K562 (cell line): Measurements from ENCODE around the gene HNMT. TPM values are rescaled to one million over a fixed set of nuclear protein-coding genes. Genes with fewer than 3 reads are reported as not detected.

Experiments used
- ARID3A ChIP-seq: IDR thresholded peaks from 2 replicates; pipeline ENCODE4 v1.6.1; 2012; ENCODE audit warnings: low read depth, low read length, improper control_type of control experiment, borderline replicate concordance
- BMI1 ChIP-seq: fragments of 150-350 bp; IDR thresholded peaks from 2 replicates; pipeline ENCODE4 v1.6.1; 2014; ENCODE audit warnings: low read length
- CGGBP1 ChIP-seq: fragments of 250-450 bp; sonication (Bioruptor Pico); IDR thresholded peaks from 2 replicates; pipeline ENCODE4 v1.9.0; 2021; ENCODE audit warnings: mild to moderate bottlenecking
- E2F8 ChIP-seq: fragments of 450-650 bp; IDR thresholded peaks from 2 replicates; pipeline ENCODE4 v1.7.1; 2018; ENCODE audit warnings: mild to moderate bottlenecking, low read depth; ENCODE audit not compliant: partially characterized antibody
- ELF2 ChIP-seq: fragments of 250-450 bp; sonication (Bioruptor Pico); IDR thresholded peaks from 2 replicates; pipeline ENCODE4 v1.5.0; 2021; ENCODE audit warnings: mild to moderate bottlenecking
- ERF ChIP-seq: fragments of 450-650 bp; formaldehyde crosslinking; IDR thresholded peaks from 2 replicates; pipeline ENCODE4 v1.4.0; 2020; ENCODE audit warnings: mild to moderate bottlenecking, mixed read lengths
- ETV5 ChIP-seq: sonication (generic); formaldehyde crosslinking; IDR thresholded peaks from 2 replicates; pipeline ENCODE4 v1.4.0; 2020; ENCODE audit warnings: low read depth, mild to moderate bottlenecking, missing genetic modification reagents
- HDAC3 ChIP-seq: fragments of 450-650 bp; IDR thresholded peaks from 2 replicates; pipeline ENCODE4 v1.6.1; 2018; ENCODE audit warnings: borderline replicate concordance, mild to moderate bottlenecking, moderate library complexity; ENCODE audit not compliant: partially characterized antibody
- PATZ1 ChIP-seq: fragments of 250-450 bp; sonication (Bioruptor Pico); IDR thresholded peaks from 2 replicates; pipeline ENCODE4 v1.5.0; 2020; ENCODE audit warnings: mild to moderate bottlenecking, borderline replicate concordance
- PHF20 ChIP-seq: fragments of 450-650 bp; IDR thresholded peaks from 2 replicates; pipeline ENCODE4 v1.6.1; 2018; ENCODE audit not compliant: partially characterized antibody
- RBM39 ChIP-seq: fragments of 200-400 bp; formaldehyde crosslinking; optimal IDR thresholded peaks from 2 replicates; pipeline ENCODE3; 2018; ENCODE audit warnings: low read depth, low read length
- SIN3B ChIP-seq: fragments of 450-650 bp; IDR thresholded peaks from 2 replicates; pipeline ENCODE4 v1.6.1; 2017; ENCODE audit warnings: low read depth, mild to moderate bottlenecking, moderate library complexity
- TAF7 ChIP-seq: fragments of 450-650 bp; IDR thresholded peaks from 2 replicates; pipeline ENCODE4 v1.6.1; 2016; ENCODE audit warnings: missing genetic modification characterization, missing compliant biosample characterization
- TCF7 ChIP-seq: sonication (generic); IDR thresholded peaks from 2 replicates; pipeline ENCODE4 v1.6.1; 2016; ENCODE audit warnings: antibody characterized with exemption, borderline replicate concordance
- TRIM24 ChIP-seq, 2 experiments: fragments of 450-650 bp; IDR thresholded peaks; 2 replicates each; pipeline ENCODE4 v1.6.1; 2016
- U2AF2 ChIP-seq: fragments of 200-400 bp; formaldehyde crosslinking; optimal IDR thresholded peaks from 2 replicates; pipeline ENCODE3; 2017; ENCODE audit warnings: low read depth, mild to moderate bottlenecking, low read length
- YBX1 ChIP-seq: fragments of 450-650 bp; IDR thresholded peaks from 2 replicates; pipeline ENCODE4 v1.7.1; 2016; ENCODE audit warnings: mild to moderate bottlenecking
- ZBTB7A ChIP-seq: IDR thresholded peaks from 2 replicates; pipeline ENCODE4 v1.6.1; 2011; ENCODE audit warnings: low read depth, mild to moderate bottlenecking, low read length, moderate library complexity, borderline replicate concordance; ENCODE audit not compliant: control insufficient read depth
- ZFPM2 ChIP-seq: fragments of 250-450 bp; sonication (Bioruptor Pico); IDR thresholded peaks from 2 replicates; pipeline ENCODE4 v1.5.1; 2022; ENCODE audit warnings: mild to moderate bottlenecking
- ZNF121 ChIP-seq: sonication (generic); formaldehyde crosslinking; conservative IDR thresholded peaks from 2 replicates; pipeline ENCODE4 v1.8.0; 2022; ENCODE audit warnings: missing genetic modification reagents
- ZNF280A ChIP-seq: fragments of 450-650 bp; IDR thresholded peaks from 2 replicates; pipeline ENCODE4 v1.6.1; 2018; ENCODE audit warnings: mild to moderate bottlenecking, low read depth; ENCODE audit not compliant: partially characterized antibody
- polyA plus RNA-seq, 8 experiments: library from polyadenylated mRNA; depleted of rRNA in 4 of 8; stranded (reverse) in 5 of 8; unstranded in 3 of 8; fragments of >200 nt; fragmentation: Nextera tagmentation in 2 of 8; fragmentation: Illumina TruSeq in 1 of 8; extraction: Ambion mirVana in 2 of 8; extraction: Trizol in 1 of 8; gene quantifications; 2 replicates each; pipeline versions ENCODE4 v1.2.1 to v1.2.3, GENCODE V29; 2011 to 2014; ENCODE audit warnings: inconsistent platforms in 1 of 8, missing spikeins in 1 of 8
- total RNA-seq, 7 experiments: library from RNA; depleted of rRNA in 6 of 7; stranded (reverse); fragments of >200 nt in 6 of 7; fragmentation: Illumina TruSeq in 2 of 7; extraction: Trizol in 2 of 7; gene quantifications; 2 replicates each; pipeline versions ENCODE4 v1.2.1 to v1.2.3, GENCODE V29; 2011 to 2021; ENCODE audit warnings: low replicate concordance in 1 of 7

HNMT gene
- total and polyA plus RNA-seq, 9 of the 15 experiments (the other 6 are each of a cell fraction or from before 2014, with no cell fraction given): 3.1 to 10.9 (median 5.3) TPM

GRCh38 chr2:138060301-138060635 is 96.0 kb downstream of the HNMT start (continued):
- TF ChIP-seq YBX1 (no peak), BMI1 (no peak), ZBTB7A (no peak), TRIM24 (IDR thresholded peaks at IDR 0.05) (peak; percentile 79 to 87; a peak in 3 of 4 replicates), TAF7 (tag) (no peak), TCF7 (no peak; the same call in 1 of the 2 replicates), ZNF121 (CRISPR knock-in tag) (no peak), ZNF280A (no peak), U2AF2 (no peak), SIN3B (no peak), RBM39 (no peak), PHF20 (no peak), ERF (CRISPR knock-in tag) (no peak), ETV5 (CRISPR knock-in tag) (no peak), PATZ1 (CRISPR knock-in tag) (no peak), E2F8 (no peak), ZFPM2 (CRISPR knock-in tag) (no peak), HDAC3 (peak; percentile 72), ELF2 (no peak), CGGBP1 (no peak), ARID3A (peak; percentile 93; the same call in 1 of the 2 replicates)
